Measurements from ENCODE around the gene OR2A7.
"Not testable (repeated sequence)": the region's sequence is repeated elsewhere in the genome, so short reads cannot be mapped to it uniquely, and the experiment has no call there.

GRCh38 chr7:144311218-144311617 lies 46.6 kb upstream of the OR2A7 start:
- TF ChIP-seq, protein P1, sequence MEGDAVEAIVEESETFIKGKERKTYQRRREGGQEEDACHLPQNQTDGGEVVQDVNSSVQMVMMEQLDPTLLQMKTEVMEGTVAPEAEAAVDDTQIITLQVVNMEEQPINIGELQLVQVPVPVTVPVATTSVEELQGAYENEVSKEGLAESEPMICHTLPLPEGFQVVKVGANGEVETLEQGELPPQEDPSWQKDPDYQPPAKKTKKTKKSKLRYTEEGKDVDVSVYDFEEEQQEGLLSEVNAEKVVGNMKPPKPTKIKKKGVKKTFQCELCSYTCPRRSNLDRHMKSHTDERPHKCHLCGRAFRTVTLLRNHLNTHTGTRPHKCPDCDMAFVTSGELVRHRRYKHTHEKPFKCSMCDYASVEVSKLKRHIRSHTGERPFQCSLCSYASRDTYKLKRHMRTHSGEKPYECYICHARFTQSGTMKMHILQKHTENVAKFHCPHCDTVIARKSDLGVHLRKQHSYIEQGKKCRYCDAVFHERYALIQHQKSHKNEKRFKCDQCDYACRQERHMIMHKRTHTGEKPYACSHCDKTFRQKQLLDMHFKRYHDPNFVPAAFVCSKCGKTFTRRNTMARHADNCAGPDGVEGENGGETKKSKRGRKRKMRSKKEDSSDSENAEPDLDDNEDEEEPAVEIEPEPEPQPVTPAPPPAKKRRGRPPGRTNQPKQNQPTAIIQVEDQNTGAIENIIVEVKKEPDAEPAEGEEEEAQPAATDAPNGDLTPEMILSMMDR (IDR thresholded peaks at IDR 0.05; ENCODE audit: low read depth, low read length), result not testable (repeated sequence)
- TF ChIP-seq POLR2A (IDR thresholded peaks at IDR 0.05; ENCODE audit: extremely low read depth, insufficient read length), result not testable (repeated sequence)
